Panc1 (cell line): ENCODE results near the gene DPYD. TPM values are rescaled to one million over a fixed set of nuclear protein-coding genes. Genes with fewer than 3 reads are reported as not detected.

Source experiments
- ATAC-seq: fragments of 200-7000 bp; cut with Tn5 transposase; 2 replicates; pipeline ENCODE4 v1.9.1; 2020; ENCODE audit warnings: mild to moderate bottlenecking, moderate library complexity
- BruUV-seq: library from RNA; stranded (reverse); fragments of 400-500 nt; replicated peaks from 2 replicates; lab custom pipeline; 2021; lab: Mats Ljungman, UMichigan
- CTCF ChIA-PET: fragments of 300-600 bp; sonication (Branson Sonifier 250); formaldehyde crosslinking; loops from one replicate; lab custom pipeline; 2022; ENCODE audit warnings: antibody characterized with exemption; lab: Charles Lee
- POLR2A ChIA-PET: fragments of 300-600 bp; sonication (Branson Sonifier 250); formaldehyde crosslinking; loops from one replicate; lab custom pipeline; 2022; ENCODE audit warnings: antibody characterized with exemption; lab: Charles Lee
- DNase-seq: peaks from one replicate; pipeline ENCODE4 v3.0.0-alpha.2; 2010; ENCODE audit warnings: low read depth, low spot score
- H3K27ac ChIP-seq: 2 replicates; pipeline ENCODE4 v1.5.1; 2011; ENCODE audit warnings: mild to moderate bottlenecking, low read length, inconsistent platforms
- H3K27me3 ChIP-seq: fragments of 200-500 bp; sonication (Bioruptor generic); 2 replicates; pipeline ENCODE4 v1.6.0; 2014; ENCODE audit warnings: low read length, inconsistent platforms; ENCODE audit not compliant: control insufficient read depth, insufficient read depth
- H3K36me3 ChIP-seq: fragments of 200-500 bp; sonication (Bioruptor generic); 2 replicates; pipeline ENCODE4 v1.5.1; 2014; ENCODE audit warnings: inconsistent platforms, mild to moderate bottlenecking, low read length, moderate library complexity; ENCODE audit not compliant: control insufficient read depth, insufficient read depth
- H3K4me1 ChIP-seq: 2 replicates; pipeline ENCODE4 v1.5.1; 2011; ENCODE audit warnings: inconsistent platforms, mild to moderate bottlenecking, low read length, moderate library complexity; ENCODE audit not compliant: control insufficient read depth, insufficient read depth
- H3K4me3 ChIP-seq, 2 experiments: 2 replicates each; pipeline ENCODE4 v1.5.1; 2011 to 2012; ENCODE audit warnings: low read depth in 2 of 2, low read length in 2 of 2, mild to moderate bottlenecking in 2 of 2, inconsistent platforms in 1 of 2, moderate library complexity in 1 of 2
- H3K9me3 ChIP-seq: fragments of 200-500 bp; sonication (Bioruptor generic); 2 replicates; pipeline ENCODE4 v1.5.1; 2014; ENCODE audit warnings: low read depth, mild to moderate bottlenecking, inconsistent platforms, low read length, moderate library complexity; ENCODE audit not compliant: control insufficient read depth, insufficient read depth
- POLR2AphosphoS5 ChIP-seq: IDR thresholded peaks from 2 replicates; pipeline ENCODE4 v1.6.1; 2012; ENCODE audit warnings: mild to moderate bottlenecking, low read depth, low read length, moderate library complexity
- SIN3A ChIP-seq: IDR thresholded peaks from 2 replicates; pipeline ENCODE4 v1.6.1; 2012; ENCODE audit warnings: low read depth, mild to moderate bottlenecking, low read length, moderate library complexity, borderline replicate concordance; ENCODE audit not compliant: insufficient read depth
- TCF7L2 ChIP-seq: IDR thresholded peaks from 2 replicates; pipeline ENCODE4 v1.6.1; 2011; ENCODE audit warnings: mild to moderate bottlenecking, low read depth, low read length, inconsistent platforms
- in situ Hi-C: cut with HindIII; loops from 2 replicates; pipeline ENCODE4 v1.10.0; 2016; ENCODE audit warnings: low sequenced_read_pairs, low pct_unique_long_range_greater_than_20kb
- intact Hi-C: fragments of 100-400 bp; cut with micrococcal nuclease; formaldehyde crosslinking; loops from one replicate; pipeline ENCODE4 v1.10.0; 2022; ENCODE audit not compliant: unreplicated experiment
- total RNA-seq: library from RNA; stranded (reverse); gene quantifications from one replicate; pipeline ENCODE4 v1.2.1, GENCODE V29; 2021; ENCODE audit not compliant: unreplicated experiment
- TF ChIP-seq, protein P1 (sequence below), 2 experiments: IDR thresholded peaks; 2 replicates each; pipeline ENCODE4 v1.6.1; 2011 to 2012; ENCODE audit warnings: low read depth in 2 of 2, control low read depth in 1 of 2, low read length in 1 of 2, mild to moderate bottlenecking in 1 of 2, moderate library complexity in 1 of 2; ENCODE audit not compliant: insufficient read depth in 1 of 2
- TF ChIP-seq, protein P2 (sequence below): fragments of 450-650 bp; IDR thresholded peaks from 2 replicates; pipeline ENCODE4 v1.5.1; 2017; ENCODE audit warnings: mild to moderate bottlenecking

Gene DPYD
- total RNA-seq, 1 experiment from 2014 or later = 2.0 TPM

DNA sequence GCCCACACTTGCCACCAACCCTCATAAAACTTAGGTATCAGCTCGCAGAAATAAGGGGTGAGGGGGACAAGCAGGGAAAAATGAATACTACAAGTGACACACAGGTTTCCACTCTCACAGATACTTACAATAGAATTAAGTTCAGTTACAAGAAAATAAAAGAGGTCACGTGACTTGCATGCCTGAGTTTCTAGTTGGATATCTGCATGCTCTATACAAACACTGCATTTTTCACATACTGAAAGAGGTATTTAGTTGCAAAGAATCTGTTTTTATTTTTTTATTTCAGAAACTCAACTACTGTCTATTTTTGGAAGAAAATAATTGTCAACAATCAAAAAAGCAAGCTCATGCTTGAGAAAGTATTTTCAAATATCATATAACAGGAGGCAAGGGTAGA, 43.5 kb downstream of the DPYD start:
- intact Hi-C loops = no loop called here
- no peaks in the 10 kb centered on the region for H3K36me3 ChIP-seq
- BruUV-seq = no TSS peak
- ATAC-seq = no peak
- H3K4me1 ChIP-seq = no peaks in the 10 kb centered on the region
- H3K27me3 ChIP-seq = no peaks in the 10 kb centered on the region
- no peaks in the 10 kb centered on the region for H3K9me3 ChIP-seq
- no peak overlapping the region for H3K4me3 ChIP-seq
- in situ Hi-C loops = no loop called here
- no peak overlapping the region for H3K27ac ChIP-seq
- ChIA-PET CTCF (no interaction called here), POLR2A (no interaction called here)
- TF ChIP-seq, protein P1, sequence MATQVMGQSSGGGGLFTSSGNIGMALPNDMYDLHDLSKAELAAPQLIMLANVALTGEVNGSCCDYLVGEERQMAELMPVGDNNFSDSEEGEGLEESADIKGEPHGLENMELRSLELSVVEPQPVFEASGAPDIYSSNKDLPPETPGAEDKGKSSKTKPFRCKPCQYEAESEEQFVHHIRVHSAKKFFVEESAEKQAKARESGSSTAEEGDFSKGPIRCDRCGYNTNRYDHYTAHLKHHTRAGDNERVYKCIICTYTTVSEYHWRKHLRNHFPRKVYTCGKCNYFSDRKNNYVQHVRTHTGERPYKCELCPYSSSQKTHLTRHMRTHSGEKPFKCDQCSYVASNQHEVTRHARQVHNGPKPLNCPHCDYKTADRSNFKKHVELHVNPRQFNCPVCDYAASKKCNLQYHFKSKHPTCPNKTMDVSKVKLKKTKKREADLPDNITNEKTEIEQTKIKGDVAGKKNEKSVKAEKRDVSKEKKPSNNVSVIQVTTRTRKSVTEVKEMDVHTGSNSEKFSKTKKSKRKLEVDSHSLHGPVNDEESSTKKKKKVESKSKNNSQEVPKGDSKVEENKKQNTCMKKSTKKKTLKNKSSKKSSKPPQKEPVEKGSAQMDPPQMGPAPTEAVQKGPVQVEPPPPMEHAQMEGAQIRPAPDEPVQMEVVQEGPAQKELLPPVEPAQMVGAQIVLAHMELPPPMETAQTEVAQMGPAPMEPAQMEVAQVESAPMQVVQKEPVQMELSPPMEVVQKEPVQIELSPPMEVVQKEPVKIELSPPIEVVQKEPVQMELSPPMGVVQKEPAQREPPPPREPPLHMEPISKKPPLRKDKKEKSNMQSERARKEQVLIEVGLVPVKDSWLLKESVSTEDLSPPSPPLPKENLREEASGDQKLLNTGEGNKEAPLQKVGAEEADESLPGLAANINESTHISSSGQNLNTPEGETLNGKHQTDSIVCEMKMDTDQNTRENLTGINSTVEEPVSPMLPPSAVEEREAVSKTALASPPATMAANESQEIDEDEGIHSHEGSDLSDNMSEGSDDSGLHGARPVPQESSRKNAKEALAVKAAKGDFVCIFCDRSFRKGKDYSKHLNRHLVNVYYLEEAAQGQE (IDR thresholded peaks at IDR 0.05; ENCODE audit: insufficient read depth in 1 of 2, low read depth in 2 of 2, low read length in 1 of 2) = no peak
- TF ChIP-seq, protein P2, sequence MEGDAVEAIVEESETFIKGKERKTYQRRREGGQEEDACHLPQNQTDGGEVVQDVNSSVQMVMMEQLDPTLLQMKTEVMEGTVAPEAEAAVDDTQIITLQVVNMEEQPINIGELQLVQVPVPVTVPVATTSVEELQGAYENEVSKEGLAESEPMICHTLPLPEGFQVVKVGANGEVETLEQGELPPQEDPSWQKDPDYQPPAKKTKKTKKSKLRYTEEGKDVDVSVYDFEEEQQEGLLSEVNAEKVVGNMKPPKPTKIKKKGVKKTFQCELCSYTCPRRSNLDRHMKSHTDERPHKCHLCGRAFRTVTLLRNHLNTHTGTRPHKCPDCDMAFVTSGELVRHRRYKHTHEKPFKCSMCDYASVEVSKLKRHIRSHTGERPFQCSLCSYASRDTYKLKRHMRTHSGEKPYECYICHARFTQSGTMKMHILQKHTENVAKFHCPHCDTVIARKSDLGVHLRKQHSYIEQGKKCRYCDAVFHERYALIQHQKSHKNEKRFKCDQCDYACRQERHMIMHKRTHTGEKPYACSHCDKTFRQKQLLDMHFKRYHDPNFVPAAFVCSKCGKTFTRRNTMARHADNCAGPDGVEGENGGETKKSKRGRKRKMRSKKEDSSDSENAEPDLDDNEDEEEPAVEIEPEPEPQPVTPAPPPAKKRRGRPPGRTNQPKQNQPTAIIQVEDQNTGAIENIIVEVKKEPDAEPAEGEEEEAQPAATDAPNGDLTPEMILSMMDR = no peak
- TF ChIP-seq SIN3A = no peak
- DNase-seq = no peak

DNA sequence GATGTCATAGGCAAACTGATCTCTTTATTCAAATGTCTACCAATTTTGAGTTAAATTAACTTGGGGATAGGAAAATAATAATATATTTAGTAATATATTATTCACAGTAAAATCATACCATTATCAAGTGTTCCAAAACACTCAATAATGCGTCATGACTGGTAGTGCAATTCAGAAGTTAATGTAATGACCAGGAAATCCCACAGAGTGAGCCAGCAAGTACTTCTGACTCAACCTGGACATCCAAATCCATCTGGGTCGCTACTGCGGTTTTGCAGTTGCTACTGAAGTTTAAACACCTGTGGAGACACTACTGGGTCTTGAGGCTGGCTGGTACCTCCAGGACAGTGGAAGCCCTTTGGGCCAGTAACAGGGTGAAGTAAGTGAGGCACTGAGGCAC, 44.8 kb downstream of the DPYD start:
- Histone ChIP-seq H3K4me1 (no peaks in the 10 kb centered on the region), H3K9me3 (no peaks in the 10 kb centered on the region), H3K4me3 (no peak overlapping the region), H3K36me3 (no peaks in the 10 kb centered on the region), H3K27me3 (no peaks in the 10 kb centered on the region), H3K27ac (no peak overlapping the region)
- intact Hi-C loops (no loop called here), in situ Hi-C loops (no loop called here)
- ChIA-PET POLR2A (no interaction called here), CTCF (no interaction called here)
- no TSS peak for BruUV-seq
- TF ChIP-seq, protein P2 = no peak
- TF ChIP-seq SIN3A = no peak
- TF ChIP-seq TCF7L2 = no peak
- TF ChIP-seq POLR2AphosphoS5 = no peak
- TF ChIP-seq, protein P1 (IDR thresholded peaks at IDR 0.05; ENCODE audit: insufficient read depth in 1 of 2, low read depth in 2 of 2, low read length in 1 of 2) = no peak
- DNase-seq (no peak), ATAC-seq (no peak)
